Stomach smooth muscle (tissue), 2 donors: ENCODE measurements around the gene SIN3A.
"Not testable (repeated sequence)": the region's sequence is repeated elsewhere in the genome, so short reads cannot be mapped to it uniquely, and the experiment has no call there.

Experiments
- H3K27ac ChIP-seq: one replicate; pipeline ENCODE4 v1.7.0; 2013; ENCODE audit warnings: mild to moderate bottlenecking, low read length, inconsistent platforms
- H3K27me3 ChIP-seq, 2 donors: one replicate each; pipeline ENCODE4 v1.7.0; 2013; ENCODE audit warnings: low read length in 2 of 2; ENCODE audit not compliant: insufficient read depth in 2 of 2, control insufficient read depth in 1 of 2
- H3K36me3 ChIP-seq, 2 donors: one replicate each; pipeline ENCODE4 v1.7.0; 2013; ENCODE audit warnings: low read length in 2 of 2; ENCODE audit not compliant: control insufficient read depth in 2 of 2, insufficient read depth in 2 of 2
- H3K4me1 ChIP-seq: one replicate; pipeline ENCODE4 v1.7.0; 2013; ENCODE audit warnings: low read length; ENCODE audit not compliant: control insufficient read depth, insufficient read depth
- H3K4me3 ChIP-seq, 2 donors: one replicate each; pipeline ENCODE4 v1.7.0; 2013; ENCODE audit warnings: low read length in 2 of 2
- H3K9ac ChIP-seq, 2 donors: one replicate each; pipeline ENCODE4 v1.7.0; 2013; ENCODE audit warnings: low read length in 2 of 2, mild to moderate bottlenecking in 1 of 2
- H3K9me3 ChIP-seq, 2 donors: one replicate each; pipeline ENCODE4 v1.7.0; 2013; ENCODE audit warnings: low read length in 2 of 2; ENCODE audit not compliant: control insufficient read depth in 2 of 2
- donor health status: healthy.
- donor health status: Pancreatic carcinoma.

The SIN3A gene

DNA sequence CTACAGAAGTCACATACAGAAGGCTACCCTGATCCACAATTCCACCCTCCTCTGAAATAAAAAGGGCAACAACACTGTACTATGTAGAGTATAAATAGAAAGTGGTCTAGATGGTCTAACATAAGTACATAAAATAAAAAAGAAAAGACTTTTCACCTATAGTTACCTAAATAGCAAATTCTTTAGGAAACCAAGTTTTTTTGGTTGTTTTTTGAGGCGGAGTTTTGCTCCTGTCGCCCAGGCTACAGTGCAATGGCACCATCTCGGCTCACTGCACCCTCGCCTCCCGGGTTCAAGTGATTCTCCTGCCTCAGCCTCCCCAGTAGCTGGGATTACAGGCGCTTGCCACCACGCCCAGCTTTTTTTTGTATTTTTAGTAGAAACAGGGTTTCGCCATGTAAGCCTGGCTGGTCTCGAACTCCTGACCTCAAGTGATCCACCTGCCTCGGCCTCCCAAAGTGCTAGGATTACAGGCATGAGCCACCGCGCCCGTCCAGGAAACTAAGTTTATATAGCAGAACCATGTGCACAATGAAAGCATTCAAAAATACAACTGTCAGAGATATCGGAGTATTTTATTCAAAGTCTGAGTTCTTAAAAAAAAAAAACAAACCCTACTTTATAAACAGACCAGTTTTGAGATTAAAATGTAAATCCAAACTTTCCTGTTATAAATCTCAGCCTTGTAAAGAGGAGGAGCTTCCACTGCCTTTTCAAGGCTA, 1.7 kb downstream of the SIN3A start:
- Histone ChIP-seq H3K27me3 (no peaks in the 10 kb centered on the region), H3K9ac (peak overlapping the region in 1 of 2 donors; percentile 55), H3K4me3 (peak overlapping the region; percentile 80 to 93), H3K36me3 (peaks cover 0 to 2% of the 10 kb centered on the region in 2 donors), H3K9me3 (no peaks in the 10 kb centered on the region), H3K4me1 (peaks cover 35% of the 10 kb centered on the region), H3K27ac (peak overlapping the region; percentile 73)

- H3K36me3 ChIP-seq, H3K9ac ChIP-seq, H3K9me3 ChIP-seq, H3K27me3 ChIP-seq, H3K4me3 ChIP-seq, H3K27ac ChIP-seq: not testable (repeated sequence)
- H3K4me1 ChIP-seq: peaks cover 28% of the 10 kb centered on the region
Observed at GRCh38 chr15:75448171-75448570, 3.3 kb downstream of the SIN3A start.

GRCh38 chr15:75446151-75446550, 5.3 kb downstream of the SIN3A start:
- Histone ChIP-seq H3K4me1 (peaks cover 17% of the 10 kb centered on the region), H3K9me3 (no peaks in the 10 kb centered on the region), H3K36me3 (peaks cover 2 to 6% of the 10 kb centered on the region in 2 donors), H3K27ac (no peak overlapping the region), H3K4me3 (no peak overlapping the region), H3K9ac (no peak overlapping the region), H3K27me3 (no peaks in the 10 kb centered on the region)

DNA sequence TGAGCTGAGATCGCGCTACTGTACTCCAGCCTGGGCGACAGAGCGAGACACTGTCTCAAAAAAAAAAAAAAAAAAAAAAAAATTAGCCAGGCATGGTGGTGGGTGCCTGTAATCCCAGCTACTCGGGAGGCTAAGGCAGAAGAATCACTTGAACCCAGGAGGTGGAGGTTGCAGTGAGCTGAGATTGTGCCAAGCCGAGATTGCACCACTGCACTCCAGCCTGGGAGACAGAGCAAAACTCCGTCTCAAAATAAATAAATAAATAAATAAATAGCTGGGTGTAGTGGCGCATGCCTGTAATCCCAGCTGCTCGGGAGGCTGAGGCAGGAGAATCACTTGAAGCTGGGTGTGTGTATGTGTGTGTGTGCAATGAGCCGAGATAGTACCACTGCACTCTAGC, 6.2 kb downstream of the SIN3A start:
- H3K27me3 ChIP-seq, H3K36me3 ChIP-seq, H3K9me3 ChIP-seq, H3K4me3 ChIP-seq, H3K27ac ChIP-seq, H3K9ac ChIP-seq: not testable (repeated sequence)
- H3K4me1 ChIP-seq: peaks cover 14% of the 10 kb centered on the region

GRCh38 chr15:75443972-75444453, 7.5 kb downstream of the SIN3A start:
- H3K9me3 ChIP-seq, H3K9ac ChIP-seq, H3K4me3 ChIP-seq, H3K27ac ChIP-seq, H3K4me1 ChIP-seq, H3K27me3 ChIP-seq, H3K36me3 ChIP-seq: not testable (repeated sequence)

- H3K36me3 ChIP-seq: peaks cover 3 to 6% of the 10 kb centered on the region in 2 donors
- H3K4me3 ChIP-seq: no peak overlapping the region
- H3K9me3 ChIP-seq: no peaks in the 10 kb centered on the region
- no peaks in the 10 kb centered on the region for H3K27me3 ChIP-seq
- no peaks in the 10 kb centered on the region for H3K4me1 ChIP-seq
- no peak overlapping the region for H3K27ac ChIP-seq
- H3K9ac ChIP-seq: no peak overlapping the region
Observed at GRCh38 chr15:75437721-75438120, 13.8 kb downstream of the SIN3A start.

- Histone ChIP-seq H3K4me1 (no peaks in the 10 kb centered on the region), H3K36me3 (peaks cover 3 to 6% of the 10 kb centered on the region in 2 donors), H3K9me3 (no peaks in the 10 kb centered on the region), H3K27ac (no peak overlapping the region), H3K27me3 (no peaks in the 10 kb centered on the region), H3K4me3 (no peak overlapping the region), H3K9ac (no peak overlapping the region)
Observed at GRCh38 chr15:75436881-75437280, 14.6 kb downstream of the SIN3A start.

DNA sequence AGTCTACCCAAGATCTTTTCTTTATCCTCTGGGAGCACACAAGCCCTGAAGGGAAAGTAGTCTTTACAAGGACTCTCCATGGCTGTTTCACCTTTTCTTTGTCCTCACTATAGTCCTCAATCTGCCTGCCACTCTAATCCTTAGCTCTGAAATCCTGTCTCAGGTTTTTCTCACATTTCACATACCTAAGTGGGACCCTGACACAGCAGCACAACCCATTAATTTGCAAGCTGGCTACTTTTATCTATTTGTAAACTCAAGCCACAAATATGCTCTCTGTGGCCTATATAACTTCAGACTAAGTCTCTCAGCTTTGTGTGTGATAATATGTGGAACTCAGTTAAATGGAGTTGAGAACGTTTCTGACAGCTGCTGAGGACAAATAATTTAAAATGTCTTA, 19.8 kb downstream of the SIN3A start:
- no peak overlapping the region for H3K9ac ChIP-seq
- no peak overlapping the region for H3K4me3 ChIP-seq
- H3K9me3 ChIP-seq: no peaks in the 10 kb centered on the region
- no peak overlapping the region for H3K27ac ChIP-seq
- no peaks in the 10 kb centered on the region for H3K4me1 ChIP-seq
- peaks cover 11 to 19% of the 10 kb centered on the region in 2 donors for H3K36me3 ChIP-seq
- no peaks in the 10 kb centered on the region for H3K27me3 ChIP-seq

GRCh38 chr15:75431270-75431669, 20.2 kb downstream of the SIN3A start:
- no peak overlapping the region for H3K4me3 ChIP-seq
- H3K9me3 ChIP-seq: no peaks in the 10 kb centered on the region
- H3K36me3 ChIP-seq: peaks cover 13 to 19% of the 10 kb centered on the region in 2 donors
- no peaks in the 10 kb centered on the region for H3K4me1 ChIP-seq
- H3K9ac ChIP-seq: no peak overlapping the region
- no peak overlapping the region for H3K27ac ChIP-seq
- H3K27me3 ChIP-seq: no peaks in the 10 kb centered on the region

DNA sequence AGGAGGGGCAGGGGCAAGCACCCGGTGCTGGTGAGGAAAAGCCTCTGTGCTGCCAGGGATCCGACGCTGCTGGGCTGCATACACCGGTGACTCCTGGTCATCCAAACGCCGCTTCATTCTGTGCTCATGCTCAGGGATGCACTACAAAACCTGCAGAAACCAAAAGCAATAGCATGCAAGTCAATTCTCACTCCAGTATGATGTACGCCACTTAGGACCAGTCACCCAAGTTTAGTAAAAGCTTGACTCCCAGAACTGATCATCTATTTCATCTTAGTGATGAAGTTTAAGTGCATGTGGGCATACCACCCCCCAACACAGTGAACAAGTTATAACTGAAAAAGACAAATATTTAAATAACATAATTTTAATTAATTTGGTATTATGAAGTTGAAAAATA, 21.2 kb downstream of the SIN3A start:
- H3K9me3 ChIP-seq: no peaks in the 10 kb centered on the region
- H3K9ac ChIP-seq: no peak overlapping the region
- no peaks in the 10 kb centered on the region for H3K4me1 ChIP-seq
- peaks cover 11 to 19% of the 10 kb centered on the region in 2 donors for H3K36me3 ChIP-seq
- H3K27ac ChIP-seq: no peak overlapping the region
- no peak overlapping the region for H3K4me3 ChIP-seq
- no peaks in the 10 kb centered on the region for H3K27me3 ChIP-seq

GRCh38 chr15:75428152-75428551, 23.3 kb downstream of the SIN3A start:
- Histone ChIP-seq H3K9me3 (no peaks in the 10 kb centered on the region), H3K36me3 (peaks cover 11 to 16% of the 10 kb centered on the region in 2 donors)

More at GRCh38 chr15:75428152-75428551, 23.3 kb downstream of the SIN3A start:
- H3K27me3 ChIP-seq: no peaks in the 10 kb centered on the region
- H3K9ac ChIP-seq: no peak overlapping the region
- H3K4me1 ChIP-seq: no peaks in the 10 kb centered on the region
- no peak overlapping the region for H3K27ac ChIP-seq
- no peak overlapping the region for H3K4me3 ChIP-seq
